DND-41 (cell line): ENCODE data around the gene POLA2.

Source experiments
- CTCF ChIP-seq: IDR thresholded peaks from 2 replicates; pipeline ENCODE4 v1.5.1; 2012; ENCODE audit warnings: borderline replicate concordance, low read length, moderate library complexity, mild to moderate bottlenecking; ENCODE audit not compliant: poor library complexity, severe bottlenecking; ENCODE audit errors: extremely low read depth
- EZH2 ChIP-seq: IDR thresholded peaks from 3 replicates; pipeline ENCODE4 v1.6.1; 2012; ENCODE audit warnings: borderline replicate concordance, low read depth, mild to moderate bottlenecking, moderate library complexity, low read length, inconsistent platforms; ENCODE audit not compliant: severe bottlenecking

- TF ChIP-seq CTCF = no peak
- TF ChIP-seq EZH2 = no peak
These were observed 40.7 kb upstream of the POLA2 start for GRCh38 chr11:65221026-65221425.
